Measurements from ENCODE around the gene GRM8. TPM values are rescaled to one million over a fixed set of nuclear protein-coding genes. Genes with fewer than 3 reads are reported as not detected.

The GRM8 gene
- total RNA-seq, 3 donors from 2014 or later = not detected

GRCh38 chr7:127254163-127254684 is 1.5 kb upstream of the GRM8 start:
- Histone ChIP-seq H3K9me3 (no peaks in the 10 kb centered on the region), H3K27ac (no peak overlapping the region), H3K36me3 (no peaks in the 10 kb centered on the region), H3K4me1 (peaks cover 0 to 15% of the 10 kb centered on the region in 2 donors), H3K27me3 (peaks cover 0 to 44% of the 10 kb centered on the region in 2 donors), H3K4me3 (peak overlapping the region; percentile 72 to 75 (median 74))
- intact Hi-C loops (cut with DNase I; ENCODE audit: low total_unique reads) = no loop called here
- DNase-seq (ENCODE audit: low spot score in 2 of 2) = no peak
- TF ChIP-seq POLR2AphosphoS5 (IDR thresholded peaks at IDR 0.05) = no peak
- TF ChIP-seq POLR2A (IDR thresholded peaks at IDR 0.05) = no peak
- TF ChIP-seq CTCF (IDR thresholded peaks at IDR 0.05) = no peak

GRCh38 chr7:127253281-127254162 is 781 bp upstream of the GRM8 start:
- no peaks in the 10 kb centered on the region for H3K36me3 ChIP-seq
- TF ChIP-seq POLR2A (IDR thresholded peaks at IDR 0.05) (no peak), CTCF (IDR thresholded peaks at IDR 0.05) (peak; percentile 62 to 63 (median 62))
- no peaks in the 10 kb centered on the region for H3K9me3 ChIP-seq
- H3K27ac ChIP-seq = no peak overlapping the region
- H3K27me3 ChIP-seq = peaks cover 0 to 51% of the 10 kb centered on the region in 2 donors
- peak overlapping the region; percentile 72 to 75 (median 74) for H3K4me3 ChIP-seq
- intact Hi-C loops (cut with DNase I; ENCODE audit: low total_unique reads) = no loop called here
- peak in 1 of 2 donors; percentile 58 for DNase-seq (ENCODE audit: low spot score in 2 of 2)
- H3K4me1 ChIP-seq = peaks cover 0 to 15% of the 10 kb centered on the region in 2 donors

GRCh38 chr7:127252377-127252713 is 396 bp downstream of the GRM8 start:
- TF ChIP-seq POLR2A (IDR thresholded peaks at IDR 0.05) (no peak), POLR2AphosphoS5 (IDR thresholded peaks at IDR 0.05) (no peak), CTCF (IDR thresholded peaks at IDR 0.05) (no peak)
- Histone ChIP-seq H3K4me3 (peak overlapping the region; percentile 72 to 75 (median 74)), H3K27me3 (peaks cover 0 to 60% of the 10 kb centered on the region in 2 donors), H3K4me1 (peaks cover 0 to 15% of the 10 kb centered on the region in 2 donors), H3K36me3 (no peaks in the 10 kb centered on the region), H3K27ac (no peak overlapping the region), H3K9me3 (no peaks in the 10 kb centered on the region)
- intact Hi-C loops (cut with DNase I; ENCODE audit: low total_unique reads) = no loop called here
- no peak for DNase-seq (ENCODE audit: low spot score in 2 of 2)

GRCh38 chr7:127251465-127252376 is 1.0 kb downstream of the GRM8 start:
- peaks cover 0 to 15% of the 10 kb centered on the region in 2 donors for H3K4me1 ChIP-seq
- no peak overlapping the region for H3K27ac ChIP-seq
- intact Hi-C loops (cut with DNase I; ENCODE audit: low total_unique reads) = no loop called here
- peak overlapping the region; percentile 72 to 75 (median 74) for H3K4me3 ChIP-seq
- no peaks in the 10 kb centered on the region for H3K9me3 ChIP-seq
- DNase-seq (ENCODE audit: low spot score in 2 of 2) = no peak
- H3K36me3 ChIP-seq = no peaks in the 10 kb centered on the region
- H3K27me3 ChIP-seq = peaks cover 0 to 66% of the 10 kb centered on the region in 2 donors
- TF ChIP-seq POLR2AphosphoS5 (IDR thresholded peaks at IDR 0.05) = no peak
- TF ChIP-seq POLR2A (IDR thresholded peaks at IDR 0.05) = no peak
- no peak for TF ChIP-seq CTCF (IDR thresholded peaks at IDR 0.05)

Measured in breast epithelium (tissue), 4 donors.